OCI-LY1 (cell line): Measurements from ENCODE around the gene NDRG4.

Experiments
- EZH2 ChIP-seq: fragments of 200-600 bp; sonication (generic), shearing (Covaris generic); IDR thresholded peaks from 2 replicates; pipeline ENCODE4 v1.8.0; 2017; ENCODE audit warnings: borderline replicate concordance, mixed run types, mild to moderate bottlenecking, antibody characterized with exemption, low read length, moderate library complexity, mixed read lengths
- TF ChIP-seq, protein P1 (sequence below): fragments of 200-600 bp; sonication (generic), shearing (Covaris generic); IDR thresholded peaks from 2 replicates; pipeline ENCODE4 v1.5.1; 2017; ENCODE audit warnings: mild to moderate bottlenecking, antibody characterized with exemption, low read length, moderate library complexity, mixed read lengths

DNA sequence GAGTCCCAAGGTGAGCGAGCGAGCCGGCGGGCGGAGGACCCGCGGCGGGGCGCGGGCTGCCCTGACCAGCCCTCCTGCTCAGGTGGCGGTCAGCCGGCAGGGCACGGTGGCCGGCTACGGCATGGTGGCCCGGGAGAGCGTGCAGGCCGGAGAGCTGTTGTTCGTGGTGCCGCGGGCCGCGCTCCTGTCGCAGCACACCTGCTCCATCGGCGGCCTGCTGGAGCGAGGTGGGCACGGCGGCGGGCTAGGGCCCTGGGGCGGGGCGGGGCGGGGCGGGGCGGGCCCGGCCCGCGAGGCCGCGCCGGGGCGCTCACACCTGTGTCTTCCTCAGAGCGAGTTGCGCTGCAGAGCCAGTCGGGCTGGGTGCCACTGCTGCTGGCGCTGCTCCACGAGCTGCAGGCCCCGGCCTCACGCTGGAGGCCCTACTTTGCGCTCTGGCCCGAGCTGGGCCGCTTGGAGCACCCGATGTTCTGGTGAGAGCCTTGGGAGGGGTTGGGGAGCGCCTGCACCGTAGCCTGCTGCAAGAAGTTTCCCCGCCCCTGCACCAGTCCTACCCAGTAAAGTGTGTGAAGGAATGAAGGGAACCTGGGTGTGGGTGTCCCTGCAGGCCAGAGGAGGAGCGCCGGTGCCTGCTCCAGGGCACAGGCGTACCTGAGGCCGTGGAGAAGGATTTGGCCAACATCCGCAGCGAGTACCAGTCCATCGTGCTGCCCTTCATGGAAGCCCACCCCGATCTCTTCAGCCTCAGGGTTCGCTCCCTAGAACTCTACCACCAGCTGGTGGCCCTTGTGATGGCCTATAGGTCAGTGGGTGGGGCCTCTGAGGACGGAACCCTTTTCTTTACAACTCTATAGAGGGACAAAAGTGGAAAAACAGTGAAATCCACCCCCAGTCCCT is 16.2 kb downstream of the NDRG4 start:
- TF ChIP-seq, protein P1, sequence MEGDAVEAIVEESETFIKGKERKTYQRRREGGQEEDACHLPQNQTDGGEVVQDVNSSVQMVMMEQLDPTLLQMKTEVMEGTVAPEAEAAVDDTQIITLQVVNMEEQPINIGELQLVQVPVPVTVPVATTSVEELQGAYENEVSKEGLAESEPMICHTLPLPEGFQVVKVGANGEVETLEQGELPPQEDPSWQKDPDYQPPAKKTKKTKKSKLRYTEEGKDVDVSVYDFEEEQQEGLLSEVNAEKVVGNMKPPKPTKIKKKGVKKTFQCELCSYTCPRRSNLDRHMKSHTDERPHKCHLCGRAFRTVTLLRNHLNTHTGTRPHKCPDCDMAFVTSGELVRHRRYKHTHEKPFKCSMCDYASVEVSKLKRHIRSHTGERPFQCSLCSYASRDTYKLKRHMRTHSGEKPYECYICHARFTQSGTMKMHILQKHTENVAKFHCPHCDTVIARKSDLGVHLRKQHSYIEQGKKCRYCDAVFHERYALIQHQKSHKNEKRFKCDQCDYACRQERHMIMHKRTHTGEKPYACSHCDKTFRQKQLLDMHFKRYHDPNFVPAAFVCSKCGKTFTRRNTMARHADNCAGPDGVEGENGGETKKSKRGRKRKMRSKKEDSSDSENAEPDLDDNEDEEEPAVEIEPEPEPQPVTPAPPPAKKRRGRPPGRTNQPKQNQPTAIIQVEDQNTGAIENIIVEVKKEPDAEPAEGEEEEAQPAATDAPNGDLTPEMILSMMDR = no peak
- no peak for TF ChIP-seq EZH2
